ENCODE results near the gene DCTN2. TPM values are rescaled to one million over a fixed set of nuclear protein-coding genes. Genes with fewer than 3 reads are reported as not detected.

The DCTN2 gene
- polyA plus RNA-seq, 1 of the 3 experiments (the other 2 are of a cell fraction) = 122 TPM

GRCh38 chr12:57534250-57534649 lies 12.7 kb downstream of the DCTN2 start:
- Histone ChIP-seq H3K36me3 (replicated peaks in 1 of 2; ENCODE audit: control insufficient read depth in 1 of 2, insufficient read depth in 2 of 2, low read length in 1 of 2) (peaks cover 63 to 91% of the 10 kb centered on the region in 2 experiments), H3K27me3 (ENCODE audit: insufficient read depth) (no peaks in the 10 kb centered on the region), H3K4me3 (ENCODE audit: low read depth in 2 of 2, low read length in 1 of 2) (no peak overlapping the region), H3K4me2 (no peak overlapping the region), H3K27ac (ENCODE audit: low read depth in 2 of 2, low read length in 1 of 2) (no peak overlapping the region), H3K9me3 (no peaks in the 10 kb centered on the region), H3K79me2 (ENCODE audit: insufficient read depth) (peaks cover 13% of the 10 kb centered on the region), H3K9me2 (no peaks in the 10 kb centered on the region), H2AFZ (ENCODE audit: low read depth) (no peak overlapping the region), H3F3A (replicated peaks; ENCODE audit: insufficient read depth) (peaks cover 15% of the 10 kb centered on the region), H3K9ac (no peak overlapping the region), H3K4me1 (ENCODE audit: control insufficient read depth in 1 of 2, insufficient read depth in 2 of 2, low read depth in 1 of 2, low read length in 1 of 2) (no peaks in the 10 kb centered on the region), H4K20me1 (ENCODE audit: insufficient read depth) (no peaks in the 10 kb centered on the region)
- TF ChIP-seq ELF1 (IDR thresholded peaks at IDR 0.05) = no peak
- TF ChIP-seq MEF2A (IDR thresholded peaks at IDR 0.05; ENCODE audit: borderline replicate concordance, low read depth) = no peak
- TF ChIP-seq PBX3 (IDR thresholded peaks at IDR 0.05) = no peak
- TF ChIP-seq RXRA (IDR thresholded peaks at IDR 0.05; ENCODE audit: borderline replicate concordance, low read depth) = no peak
- no peak for TF ChIP-seq FOSL2 (IDR thresholded peaks at IDR 0.05; ENCODE audit: borderline replicate concordance, low read depth)
- TF ChIP-seq RAD21 (IDR thresholded peaks at IDR 0.05; ENCODE audit: low read length) = no peak
- TF ChIP-seq YY1 (IDR thresholded peaks at IDR 0.05; ENCODE audit: low read depth) = no peak
- no peak for TF ChIP-seq SMC3 (IDR thresholded peaks at IDR 0.05; ENCODE audit: low read depth, low read length)
- TF ChIP-seq SIN3A (IDR thresholded peaks at IDR 0.05; ENCODE audit: borderline replicate concordance, low read depth, low read length) = no peak
- CTCF ChIA-PET = interaction anchor here (0.6 to 2.7 kb wide), 6 partner anchors 10 to 232 kb away, joined by 3 to 11 read pairs (median 4); no protein-coding TSS in a partner anchor
- POLR2A ChIA-PET = interaction anchor here (0.7 to 1.2 kb wide), 2 partner anchors 9 to 14 kb away, joined by 3 to 4 read pairs; partner anchors contain the start of gene DDIT3
- WGBS (ENCODE audit: low lambda C conversion rate) = 97% methylated on average over 5 of the region's 5 CpGs
- no peak for DNase-seq

- WGBS (ENCODE audit: low lambda C conversion rate) = 97% methylated on average over 8 of the region's 8 CpGs
- ChIA-PET CTCF (interaction anchor here (1.0 to 2.7 kb wide), 5 partner anchors 9 to 360 kb away, joined by 3 to 9 read pairs (median 5); partner anchors contain the start of gene B4GALNT1), POLR2A (interaction anchor here (0.7 to 2.8 kb wide), 5 partner anchors 9 to 269 kb away, joined by 3 to 11 read pairs (median 5); partner anchors contain the start of gene DDIT3)
- H3K79me2 ChIP-seq (ENCODE audit: insufficient read depth) = peaks cover 6% of the 10 kb centered on the region; the same call in 1 of the 2 replicates
- H2AFZ ChIP-seq (ENCODE audit: low read depth) = no peak overlapping the region
- H3K4me1 ChIP-seq (ENCODE audit: control insufficient read depth in 1 of 2, insufficient read depth in 2 of 2, low read depth in 1 of 2, low read length in 1 of 2) = no peaks in the 10 kb centered on the region
- H3K9ac ChIP-seq = no peak overlapping the region
- no peak overlapping the region for H3K4me3 ChIP-seq (ENCODE audit: low read depth in 2 of 2, low read length in 1 of 2)
- TF ChIP-seq RXRA (IDR thresholded peaks at IDR 0.05; ENCODE audit: borderline replicate concordance, low read depth) (no peak), MEF2A (IDR thresholded peaks at IDR 0.05; ENCODE audit: borderline replicate concordance, low read depth) (no peak), YY1 (IDR thresholded peaks at IDR 0.05; ENCODE audit: low read depth) (no peak), ZBTB33 (IDR thresholded peaks at IDR 0.05; ENCODE audit: borderline replicate concordance, low read depth) (no peak), JUND (IDR thresholded peaks at IDR 0.05) (no peak), TEAD4 (IDR thresholded peaks at IDR 0.05; ENCODE audit: borderline replicate concordance, insufficient read depth) (no peak), PBX3 (IDR thresholded peaks at IDR 0.05) (no peak)
- H3K27me3 ChIP-seq (ENCODE audit: insufficient read depth) = no peaks in the 10 kb centered on the region
- peaks cover 15% of the 10 kb centered on the region for H3F3A ChIP-seq (replicated peaks; ENCODE audit: insufficient read depth)
- H3K4me2 ChIP-seq = no peak overlapping the region
- no peak for DNase-seq
- peaks cover 52 to 90% of the 10 kb centered on the region in 2 experiments for H3K36me3 ChIP-seq (replicated peaks in 1 of 2; ENCODE audit: control insufficient read depth in 1 of 2, insufficient read depth in 2 of 2, low read length in 1 of 2)
- no peaks in the 10 kb centered on the region for H3K9me3 ChIP-seq
- H4K20me1 ChIP-seq (ENCODE audit: insufficient read depth) = no peaks in the 10 kb centered on the region
- no peaks in the 10 kb centered on the region for H3K9me2 ChIP-seq
- no peak overlapping the region for H3K27ac ChIP-seq (ENCODE audit: low read depth in 2 of 2, low read length in 1 of 2)
Measured at GRCh38 chr12:57533108-57533507, 13.9 kb downstream of the DCTN2 start.
